Measurements from ENCODE around the gene GATM.
"Not testable (repeated sequence)": the region's sequence is repeated elsewhere in the genome, so short reads cannot be mapped to it uniquely, and the experiment has no call there.

GATM gene

GRCh38 chr15:45349623-45350022 is 28.7 kb downstream of the GATM start:
- ATAC-seq: no peak

GRCh38 chr15:45347989-45348388 is 30.4 kb downstream of the GATM start:
- ATAC-seq: no peak

DNA sequence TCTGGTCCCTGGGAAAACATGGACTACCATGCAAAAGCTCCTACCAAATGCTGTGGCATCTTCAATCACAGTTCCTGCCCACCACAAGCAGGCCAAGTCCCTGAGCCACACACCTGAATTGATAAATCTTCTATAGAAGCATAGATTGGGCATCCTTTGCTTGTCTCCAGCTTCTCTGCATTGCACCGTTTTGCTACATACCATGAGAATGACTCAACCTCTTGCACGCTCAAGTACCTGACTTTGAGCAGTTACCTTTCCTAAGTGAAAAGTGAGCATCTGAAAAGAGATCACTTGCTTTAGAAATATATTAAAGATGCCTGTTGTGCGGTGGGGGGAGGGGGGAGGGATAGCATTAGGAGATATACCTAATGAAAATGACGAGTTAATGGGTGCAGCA is 31.3 kb downstream of the GATM start:
- ATAC-seq: no peak

DNA sequence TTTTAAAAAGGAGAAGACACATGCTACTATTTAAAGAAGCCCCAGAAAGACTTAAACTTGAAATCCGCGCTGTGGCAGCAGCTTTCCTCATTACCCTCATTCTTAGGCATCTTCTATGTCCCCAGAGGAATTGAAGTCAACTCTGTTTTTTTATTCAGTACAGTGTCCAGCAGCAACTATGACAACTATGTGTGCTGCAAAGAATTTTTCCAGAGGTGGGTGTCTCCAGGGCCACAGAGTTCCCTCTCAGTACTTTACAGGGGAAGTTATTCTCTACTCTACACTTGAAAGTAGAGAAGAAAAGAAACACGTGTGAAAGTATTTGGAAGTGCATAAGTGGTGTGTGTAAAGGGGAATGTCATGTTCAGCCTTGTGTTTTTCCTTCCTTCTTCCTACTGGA is 32.0 kb downstream of the GATM start:
- no peak for ATAC-seq

DNA sequence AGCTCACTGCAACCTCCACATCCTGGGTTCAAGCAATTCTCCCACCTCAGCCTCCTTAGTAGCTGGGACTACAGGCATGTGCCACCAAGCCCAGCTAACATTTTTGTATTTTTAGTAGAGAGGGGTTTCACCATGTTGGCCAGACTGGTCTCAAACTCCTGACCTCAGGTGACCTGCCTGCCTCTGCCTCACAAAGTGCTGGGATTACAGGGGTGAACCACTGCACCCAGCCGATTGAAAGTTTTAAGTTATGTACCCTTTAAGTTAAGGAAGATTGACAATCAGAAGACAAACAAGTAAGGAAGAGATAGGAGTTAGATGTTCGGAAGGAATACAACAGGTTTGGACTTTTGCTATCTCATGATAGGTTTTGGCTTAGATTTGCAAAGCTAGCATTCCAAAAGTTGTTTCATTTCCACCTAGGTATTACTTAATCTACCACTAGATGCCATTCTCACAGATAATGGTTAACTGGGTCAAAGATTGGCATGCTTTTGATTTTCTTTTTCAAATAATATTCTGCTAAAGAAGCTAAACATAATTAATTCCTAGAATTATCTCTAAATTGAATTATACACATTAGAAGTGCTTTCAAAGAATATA is 35.0 kb downstream of the GATM start:
- ATAC-seq: no peak

DNA sequence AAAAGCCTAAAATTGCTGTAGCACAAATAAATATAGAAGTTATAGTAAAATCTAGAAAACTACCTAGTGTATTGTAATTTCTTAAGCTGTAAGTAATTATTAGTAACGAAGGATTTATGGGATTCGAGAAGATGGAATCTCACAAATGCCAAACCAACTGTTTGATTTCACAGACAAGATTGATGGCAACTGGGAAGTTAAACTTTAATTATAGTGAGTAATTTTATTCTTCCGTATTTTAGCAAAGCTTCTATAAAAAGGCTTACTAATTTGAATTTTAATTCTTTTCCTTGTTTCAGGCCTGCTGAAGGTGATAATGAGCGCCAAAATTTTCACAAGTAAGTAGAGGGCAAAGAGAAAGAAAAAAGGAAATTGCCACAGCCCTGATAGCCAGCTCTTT is 36.6 kb downstream of the GATM start:
- ATAC-seq: no peak

DNA sequence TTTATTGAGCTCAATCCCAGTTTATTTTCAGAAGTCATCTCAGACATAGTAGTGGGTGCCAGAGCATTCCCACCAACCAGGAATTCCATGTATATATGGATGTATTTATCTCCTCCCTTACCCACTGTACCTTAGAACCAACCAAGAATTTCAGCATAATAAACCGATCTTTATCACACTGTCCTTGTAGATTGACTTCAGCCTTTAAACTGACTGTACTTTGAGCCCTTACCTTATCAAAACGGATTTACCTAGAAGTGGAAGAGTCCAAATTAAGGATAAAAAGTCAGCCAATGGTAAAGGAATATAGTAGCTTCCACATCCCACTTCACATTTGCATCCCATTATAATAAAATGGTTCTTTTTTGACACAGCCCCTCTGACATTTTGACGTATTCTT is 37.9 kb downstream of the GATM start:
- ATAC-seq: no peak

GRCh38 chr15:45338417-45338816 is 39.9 kb downstream of the GATM start:
- peak in 1 of 2 donors; percentile 38 for ATAC-seq

DNA sequence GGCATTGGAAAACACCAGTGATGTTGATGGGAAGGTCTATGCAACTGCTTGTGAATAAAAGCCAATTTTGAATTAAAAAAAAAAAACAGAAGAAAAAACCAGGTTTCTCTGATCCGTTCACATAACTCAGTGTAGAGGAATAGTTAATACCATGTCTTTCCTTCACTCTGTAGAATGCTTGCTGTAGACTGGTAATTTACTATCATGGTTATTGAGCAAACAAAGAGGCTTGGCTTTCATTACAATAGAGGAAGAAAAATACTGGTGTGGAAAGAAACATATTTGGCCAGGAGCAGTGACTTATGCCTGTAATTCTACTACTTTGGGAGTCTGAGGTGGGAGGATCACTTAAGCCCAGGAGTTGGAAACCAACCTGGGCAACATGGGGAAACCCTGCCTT is 41.1 kb downstream of the GATM start:
- no peak for ATAC-seq

- ATAC-seq: no peak
These were observed 44.8 kb downstream of the GATM start for GRCh38 chr15:45333550-45333949.

DNA sequence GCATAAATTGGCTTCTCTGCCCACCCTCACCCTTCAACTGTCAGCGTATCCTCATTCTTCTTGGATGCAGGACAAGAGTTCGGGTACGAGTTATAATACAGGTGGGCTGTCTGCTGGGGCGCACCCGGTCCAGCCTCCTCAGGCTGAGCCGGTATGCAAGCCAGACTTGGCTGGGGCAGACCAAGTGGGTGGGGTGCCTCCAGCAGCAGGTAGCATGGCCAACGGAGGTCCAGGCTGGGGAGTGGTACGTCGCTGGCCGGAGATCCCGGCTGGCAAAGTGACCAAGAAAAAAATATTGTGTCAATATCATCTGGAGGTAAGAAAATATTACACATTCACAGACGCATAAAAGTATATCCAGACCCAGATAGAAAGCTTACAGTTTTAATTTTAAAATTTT is 45.6 kb downstream of the GATM start:
- ATAC-seq: no peak

DNA sequence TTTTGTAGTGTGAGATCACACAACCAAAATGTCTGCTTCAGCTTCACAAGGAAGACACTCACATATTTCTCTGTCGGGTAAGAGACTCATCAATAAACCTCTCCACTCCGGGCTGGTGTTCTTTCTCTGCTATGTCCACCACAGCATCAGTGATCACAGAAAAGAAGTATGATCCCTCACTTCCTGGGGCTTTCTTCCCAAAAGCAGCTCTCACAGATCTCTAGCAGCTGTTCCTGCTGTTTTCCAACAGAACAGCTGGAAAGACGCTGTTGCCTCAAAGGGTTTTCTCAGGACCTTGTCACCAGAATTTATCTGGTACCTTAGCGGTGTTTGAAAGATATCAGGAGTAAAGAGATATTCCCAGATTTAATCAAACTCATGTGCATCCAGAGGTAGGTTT is 46.4 kb downstream of the GATM start:
- no peak for ATAC-seq

DNA sequence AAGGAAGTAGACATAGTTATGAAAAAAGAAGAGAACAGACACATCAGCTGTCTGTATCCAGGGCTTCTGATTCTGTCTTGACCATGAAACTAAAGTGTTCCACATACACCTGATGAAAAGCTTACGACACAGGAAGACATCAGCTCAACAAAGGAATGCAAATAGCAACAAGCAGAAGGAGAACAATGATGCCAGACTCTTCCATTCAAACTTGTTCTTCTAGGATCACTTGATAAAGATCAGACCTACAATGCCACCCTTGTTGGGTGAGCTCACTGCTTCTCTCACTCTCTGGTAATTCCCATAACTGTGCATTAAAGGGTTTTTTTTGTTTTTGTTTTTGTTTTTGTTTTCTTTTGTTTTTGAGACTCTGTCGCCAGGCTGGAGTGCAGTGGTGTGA is 49.7 kb downstream of the GATM start:
- ATAC-seq: no peak

- no peak for ATAC-seq
These were observed 51.6 kb downstream of the GATM start for GRCh38 chr15:45326741-45327140.

GRCh38 chr15:45326280-45326679 is 52.1 kb downstream of the GATM start:
- no peak for ATAC-seq

- no peak for ATAC-seq
These were observed 57.7 kb downstream of the GATM start for GRCh38 chr15:45320581-45321205.

GRCh38 chr15:45319472-45320214 is 58.7 kb downstream of the GATM start:
- ATAC-seq: no peak

DNA sequence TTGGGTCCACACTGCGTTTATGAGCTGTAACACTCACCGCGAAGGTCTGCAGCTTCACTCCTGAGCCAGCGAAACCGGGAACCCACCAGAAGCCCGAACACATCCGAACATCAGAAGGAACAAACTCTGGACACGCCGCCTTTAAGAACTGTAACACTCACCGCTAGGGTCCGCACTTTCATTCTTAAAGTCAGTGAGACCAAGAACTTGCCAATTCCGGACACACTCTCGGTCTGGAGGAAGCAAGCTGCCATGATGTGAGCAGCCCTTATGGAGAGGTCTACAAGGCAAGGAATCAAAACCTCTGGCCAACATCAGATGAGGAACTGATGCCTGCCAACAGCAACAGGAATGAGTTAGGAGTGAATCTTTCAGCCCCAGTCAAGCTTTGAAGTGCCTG is 63.4 kb downstream of the GATM start:
- ATAC-seq: no peak

DNA sequence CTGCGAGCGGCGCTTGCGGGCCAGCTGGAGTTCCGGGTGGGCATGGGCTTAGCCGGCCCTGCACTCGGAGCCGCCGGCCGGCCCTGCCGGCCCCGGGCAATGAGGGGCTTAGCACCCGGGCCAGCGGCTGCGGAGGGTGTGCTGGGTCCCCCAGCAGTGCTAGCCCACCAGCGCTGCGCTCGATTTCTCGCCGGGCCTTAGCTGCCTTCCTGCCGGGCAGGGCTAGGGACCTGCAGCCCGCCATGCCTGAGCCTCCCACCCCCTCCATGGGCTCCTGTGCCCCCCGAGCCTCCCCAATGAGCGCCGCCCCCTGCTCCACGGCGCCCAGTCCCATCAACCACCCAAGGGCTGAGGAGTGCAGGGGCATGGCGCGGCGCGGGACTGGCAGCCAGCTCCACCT is 64.2 kb downstream of the GATM start:
- ATAC-seq: not testable (repeated sequence)
